GM21528 (cell line): Measurements from ENCODE around the gene FGF8.
"Not testable (repeated sequence)": the region's sequence is repeated elsewhere in the genome, so short reads cannot be mapped to it uniquely, and the experiment has no call there.

Experiments
- ATAC-seq: cut with Tn5 transposase; IDR thresholded peaks from one replicate; pipeline ENCODE4 v1.9.1; 2021; ENCODE audit warnings: mild to moderate bottlenecking, moderate library complexity; ENCODE audit not compliant: unreplicated experiment, low FRiP score

Gene FGF8, protein sequence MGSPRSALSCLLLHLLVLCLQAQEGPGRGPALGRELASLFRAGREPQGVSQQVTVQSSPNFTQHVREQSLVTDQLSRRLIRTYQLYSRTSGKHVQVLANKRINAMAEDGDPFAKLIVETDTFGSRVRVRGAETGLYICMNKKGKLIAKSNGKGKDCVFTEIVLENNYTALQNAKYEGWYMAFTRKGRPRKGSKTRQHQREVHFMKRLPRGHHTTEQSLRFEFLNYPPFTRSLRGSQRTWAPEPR

DNA sequence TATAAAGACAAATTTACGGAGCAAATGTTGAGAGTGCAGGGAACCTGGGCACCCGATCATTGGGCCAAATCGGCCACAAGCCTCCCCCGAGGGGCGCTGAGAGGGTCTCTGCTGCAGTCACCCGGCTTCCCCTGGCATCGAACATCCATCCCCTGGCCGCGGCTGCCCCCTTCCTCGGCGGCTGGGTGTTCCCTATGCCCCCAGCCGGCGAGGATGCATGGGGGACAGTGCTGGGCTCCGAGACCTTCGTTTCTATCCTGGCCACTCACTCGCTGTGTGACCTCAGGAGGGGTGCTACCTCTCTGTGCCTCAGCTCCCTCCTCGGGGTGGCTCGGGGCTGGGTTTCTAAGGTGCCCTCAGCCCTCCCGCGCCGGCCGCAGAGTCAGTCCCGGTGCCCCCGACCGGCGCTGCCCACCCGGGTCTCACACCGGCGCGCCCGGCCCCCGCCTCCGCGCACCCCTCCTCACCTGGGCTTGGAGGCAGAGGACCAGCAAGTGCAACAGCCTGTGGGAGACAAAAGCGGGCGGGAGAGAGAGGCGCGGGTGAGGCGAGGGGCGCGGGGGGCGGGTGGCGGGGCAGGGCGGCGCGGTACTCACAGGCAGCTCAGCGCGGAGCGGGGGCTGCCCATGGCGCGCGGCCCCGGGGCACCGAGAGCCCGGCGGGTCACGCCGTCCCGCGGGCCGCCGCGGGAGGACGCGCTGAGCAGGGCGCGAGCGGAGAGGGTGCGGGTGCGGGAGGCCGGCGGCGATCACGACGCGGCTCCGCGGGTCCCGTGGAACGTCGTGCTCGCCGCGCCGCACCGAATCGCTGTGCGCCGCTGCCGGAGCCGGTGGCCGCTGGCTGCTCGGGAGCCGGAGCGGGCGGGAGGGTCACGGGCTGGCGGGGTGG is at the start of gene FGF8:
Gene FGF8, minus strand, starts transcription at position 842 of the 888 bp plus-strand sequence. Its CDS starts 214 bp downstream, at position 628.
- no peak for ATAC-seq

- ATAC-seq, result no peak
Measured at GRCh38 chr10:101824736-101825135, 48.8 kb upstream of the FGF8 start.

DNA sequence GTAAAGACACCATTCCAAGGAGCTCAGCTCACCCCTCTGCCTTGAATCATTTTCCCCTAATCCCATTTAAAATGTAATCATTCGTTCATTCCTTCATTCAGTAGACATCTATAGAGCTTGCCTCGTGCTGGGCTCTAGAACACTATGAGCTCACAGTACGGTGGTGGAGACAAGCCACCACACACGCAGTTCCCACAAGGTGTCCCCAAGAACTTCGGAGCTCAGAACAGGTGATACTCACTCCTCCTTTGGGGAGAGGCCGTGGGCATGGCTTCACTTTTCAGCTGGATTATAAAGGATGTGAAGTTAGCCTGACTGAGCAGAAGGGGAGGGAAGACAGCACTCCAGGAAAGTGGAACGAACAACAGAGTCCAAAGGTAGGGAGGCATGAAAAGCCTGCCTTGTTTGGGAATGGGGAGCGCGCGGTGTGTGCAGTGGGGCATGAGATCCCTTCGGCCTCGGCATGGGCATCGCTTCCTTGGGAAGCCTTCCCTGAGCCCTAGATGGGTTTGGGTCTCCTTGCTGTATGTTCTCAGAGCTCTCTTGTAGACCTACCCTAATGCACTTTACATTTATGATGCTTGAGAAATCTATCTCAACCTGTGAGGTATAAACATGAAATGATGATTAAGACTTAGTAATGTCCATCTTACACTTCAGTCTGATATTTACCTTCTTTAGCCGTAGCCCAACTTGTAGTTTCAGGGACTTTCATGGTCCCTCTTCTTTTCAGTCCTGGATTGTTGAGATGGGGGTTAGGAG is 43.1 kb upstream of the FGF8 start:
- ATAC-seq, result peak; percentile 12

DNA sequence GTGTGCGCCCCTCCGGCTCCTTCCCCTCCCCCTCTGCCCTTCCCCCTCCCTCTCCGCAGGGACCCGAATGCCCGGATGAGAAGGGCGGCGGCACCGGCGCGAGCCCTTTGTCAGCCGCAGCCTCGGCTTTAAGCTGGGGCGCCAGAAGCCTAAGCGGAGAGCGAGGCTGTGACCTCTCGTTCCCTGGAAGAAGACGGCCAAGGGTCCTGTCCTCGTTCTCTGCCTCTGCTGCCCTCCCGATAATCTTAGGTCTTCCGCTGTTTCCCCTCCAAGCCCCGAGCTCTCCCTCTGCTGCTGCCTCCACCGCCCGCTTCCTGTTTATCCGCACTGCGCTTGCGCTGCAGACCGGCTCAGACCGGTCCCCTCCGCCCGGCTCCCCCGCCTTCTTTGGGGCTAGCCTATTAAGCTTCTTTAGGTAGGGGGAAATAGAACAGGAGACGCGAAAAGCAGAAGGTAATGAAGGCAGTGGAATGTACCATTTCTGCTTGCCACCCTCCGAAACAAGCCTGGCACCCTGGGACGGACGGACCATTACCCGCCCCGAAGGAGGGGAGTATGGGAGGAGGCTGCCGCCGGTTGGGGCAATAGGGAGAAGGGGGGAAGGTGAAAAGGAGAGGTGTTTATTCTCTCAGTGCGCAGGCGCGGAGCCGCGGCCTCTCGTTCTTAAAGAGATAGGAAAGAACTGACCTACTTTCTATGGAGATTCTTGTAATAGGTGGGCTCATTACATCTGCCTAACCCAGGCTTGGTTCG is 42.4 kb upstream of the FGF8 start, which contains the start of gene OGA:
Gene OGA, minus strand, starts transcription at position 326 of the 753 bp plus-strand sequence. CDS start 422 bp downstream, outside the sequence.
- peak; percentile 84 for ATAC-seq

DNA sequence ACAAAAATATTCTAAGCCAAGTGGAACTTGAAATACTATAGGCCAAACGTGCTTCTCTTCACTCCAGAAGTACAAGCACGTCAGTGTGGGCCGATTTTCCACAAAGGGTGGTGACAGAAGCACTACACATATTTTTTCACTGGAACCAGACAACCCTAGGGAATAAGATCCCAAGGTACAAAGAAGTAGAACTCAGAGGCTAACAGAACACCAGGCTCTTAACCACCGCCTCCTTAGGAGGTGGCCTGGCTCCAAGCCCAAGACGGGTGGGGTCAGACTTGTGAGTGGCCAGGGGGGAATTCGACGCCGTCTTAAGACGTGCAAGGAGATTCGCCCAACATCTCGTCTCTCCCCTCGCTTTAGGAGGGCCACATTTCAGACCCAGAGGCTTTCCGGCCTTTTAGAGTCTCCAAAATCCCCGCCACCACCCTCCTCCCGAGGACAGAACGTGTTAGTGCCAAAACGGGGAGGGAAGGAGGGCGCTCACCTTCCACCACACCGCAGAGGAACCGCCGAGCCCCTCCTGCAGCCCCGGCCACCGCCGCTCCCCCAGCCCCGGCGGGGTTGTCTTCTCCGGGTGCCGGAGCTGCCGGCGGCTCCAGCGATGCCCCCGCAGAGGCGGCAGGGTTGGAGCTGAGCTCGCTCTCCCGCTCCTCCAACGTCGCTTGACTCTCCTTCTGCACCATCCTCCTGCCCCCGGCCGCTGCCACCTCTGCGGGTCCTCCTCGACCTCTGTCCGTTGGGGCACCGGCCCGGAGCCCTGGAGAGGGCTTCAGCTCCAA is 41.6 kb upstream of the FGF8 start:
- ATAC-seq, result peak; percentile 1

DNA sequence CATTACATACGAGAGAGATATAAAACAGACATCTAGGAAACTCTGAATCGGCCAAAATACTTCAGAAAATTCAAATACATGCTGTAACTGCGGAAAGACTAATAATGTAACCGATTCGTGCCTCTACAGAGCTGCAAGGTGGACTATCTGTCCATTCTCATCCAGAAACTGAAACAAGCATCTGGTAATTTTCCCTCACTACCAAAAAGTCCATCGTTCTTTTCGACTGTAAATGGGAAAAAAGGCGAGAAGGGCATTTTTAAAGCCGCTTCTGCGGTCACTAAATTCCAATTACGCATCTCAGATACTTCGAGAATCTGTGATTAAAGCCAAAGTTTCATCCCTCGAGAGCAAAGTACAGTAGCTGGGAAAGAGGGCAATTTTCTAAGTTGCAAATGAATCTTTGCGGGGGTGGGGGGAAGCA is 41.0 kb upstream of the FGF8 start:
- ATAC-seq, result no peak

GRCh38 chr10:101816376-101816775 is 40.5 kb upstream of the FGF8 start:
- ATAC-seq, result no peak

GRCh38 chr10:101814466-101815071 is 38.7 kb upstream of the FGF8 start:
- ATAC-seq, result no peak

DNA sequence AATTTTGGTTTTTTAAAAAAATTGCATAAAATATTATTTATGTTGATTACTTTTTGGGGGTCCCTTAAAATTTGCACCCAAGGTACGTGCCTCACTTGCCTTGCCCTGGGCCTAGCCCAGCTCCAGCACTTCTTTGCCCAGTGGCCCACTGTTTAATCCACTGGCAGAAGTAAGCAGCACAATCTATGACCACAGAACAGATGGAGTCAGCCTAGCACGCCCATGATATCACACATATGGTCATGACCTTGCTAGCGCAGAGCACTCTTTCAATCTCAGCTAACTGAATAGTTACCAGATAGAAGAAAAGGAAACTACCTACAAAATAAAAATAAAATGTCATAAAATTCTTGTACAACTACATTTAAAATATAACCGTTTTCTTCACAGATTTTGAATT is 36.7 kb upstream of the FGF8 start:
- no peak for ATAC-seq

- ATAC-seq, result no peak
Measured at GRCh38 chr10:101807158-101807557, 31.2 kb upstream of the FGF8 start.

DNA sequence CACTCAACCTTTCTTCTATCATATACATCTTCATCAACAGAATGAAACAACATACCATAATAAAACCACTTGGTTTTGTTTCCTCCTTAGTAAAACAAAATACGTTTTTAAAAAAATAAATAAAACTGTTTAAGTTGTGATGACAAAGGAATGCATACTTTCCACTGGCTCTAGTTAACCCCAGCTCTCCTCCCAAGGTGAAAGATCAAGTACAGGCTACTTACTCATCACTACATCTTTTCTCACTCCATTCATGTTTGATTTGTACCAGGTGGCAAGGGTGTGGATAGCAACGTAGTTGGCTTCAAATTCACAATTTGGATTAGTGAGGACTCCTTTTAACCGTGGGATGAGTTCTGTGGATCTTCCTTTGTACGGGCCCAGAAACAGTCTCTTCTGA is 27.6 kb upstream of the FGF8 start:
- no peak for ATAC-seq

DNA sequence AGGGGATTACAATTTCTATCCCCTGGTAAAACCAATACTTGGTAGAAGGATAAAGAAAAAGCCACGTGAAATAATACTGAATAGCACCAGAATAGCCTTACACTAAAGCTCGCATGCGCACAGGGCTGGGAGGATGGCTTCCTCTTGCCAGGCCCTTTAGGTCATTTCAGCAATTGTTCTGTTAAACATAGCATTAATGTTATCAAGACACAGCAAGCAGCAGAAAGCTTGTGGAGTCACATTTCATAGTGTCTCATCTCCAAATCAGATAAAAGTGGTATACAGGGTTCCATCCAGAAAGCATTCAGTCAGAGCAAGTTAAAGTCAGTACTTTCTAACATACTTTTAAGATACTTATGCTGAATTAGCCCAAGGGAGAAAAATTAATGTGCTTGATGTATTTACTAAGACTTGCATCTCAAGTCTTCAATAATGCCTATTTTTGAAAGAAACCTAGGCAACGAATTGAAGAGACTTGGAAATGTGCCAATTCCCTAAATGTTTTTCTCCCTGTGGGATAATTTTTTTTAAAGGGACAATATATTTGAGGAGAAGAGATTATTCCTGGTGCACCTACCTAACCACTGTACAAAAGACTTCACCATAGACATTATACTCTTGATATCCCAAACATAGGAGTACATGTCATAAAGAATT is 21.6 kb upstream of the FGF8 start:
- no peak for ATAC-seq

DNA sequence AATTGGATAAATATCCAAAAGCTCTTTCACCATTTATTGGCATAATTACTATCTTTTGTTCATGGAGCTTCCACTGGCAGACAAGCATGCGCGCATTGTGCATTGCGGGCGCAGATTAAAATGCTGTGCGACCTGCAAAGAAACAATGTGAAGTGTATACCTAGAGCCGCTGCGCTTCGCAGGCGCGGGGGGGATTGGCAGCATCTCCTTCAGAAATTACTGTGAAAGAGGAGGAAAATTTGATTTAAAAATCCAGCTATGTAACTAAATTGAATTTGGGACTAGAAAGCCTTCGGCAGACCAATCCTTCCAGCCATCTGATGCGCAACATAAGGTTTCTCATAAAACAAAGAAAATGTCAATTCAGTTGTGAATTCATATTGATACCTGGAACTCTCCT is 17.6 kb upstream of the FGF8 start:
- no peak for ATAC-seq

- ATAC-seq, result no peak
Measured at GRCh38 chr10:101789686-101790085, 13.8 kb upstream of the FGF8 start.

GRCh38 chr10:101789231-101789630 is 13.3 kb upstream of the FGF8 start:
- ATAC-seq, result not testable (repeated sequence)

GRCh38 chr10:101785801-101786200 is 9.9 kb upstream of the FGF8 start:
- no peak for ATAC-seq

DNA sequence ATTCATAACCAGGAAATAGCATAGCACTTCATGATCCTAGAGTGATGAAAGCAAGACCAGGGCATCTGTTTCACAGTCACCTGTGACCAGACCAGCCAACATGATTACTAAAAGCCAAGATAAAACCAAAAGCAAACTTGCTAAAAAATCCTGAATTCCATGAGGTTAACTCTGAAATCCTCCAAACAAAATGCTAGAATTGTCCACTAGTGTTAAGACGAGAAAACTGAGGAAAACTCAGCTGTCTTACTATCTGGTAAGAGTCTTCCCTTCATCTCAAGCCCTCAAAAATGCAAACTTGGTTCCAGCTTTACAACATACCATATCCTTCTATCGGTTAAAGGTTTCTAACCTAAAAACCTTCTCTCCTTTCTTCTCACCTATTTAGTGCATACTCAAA is 8.6 kb upstream of the FGF8 start:
- no peak for ATAC-seq

- no peak for ATAC-seq
Measured at GRCh38 chr10:101783736-101784118, 7.8 kb upstream of the FGF8 start.
